22Rv1 (cell line): Measurements from ENCODE around the gene PRKCE.

Experiments
- ZFX ChIP-seq: fragments of 450-650 bp; IDR thresholded peaks from 2 replicates; pipeline ENCODE4 v1.6.1; 2017; ENCODE audit warnings: antibody characterized with exemption, borderline replicate concordance
- TF ChIP-seq, protein P1 (sequence below): fragments of 450-650 bp; IDR thresholded peaks from 2 replicates; pipeline ENCODE4 v1.5.1; 2017; ENCODE audit warnings: mild to moderate bottlenecking

DNA sequence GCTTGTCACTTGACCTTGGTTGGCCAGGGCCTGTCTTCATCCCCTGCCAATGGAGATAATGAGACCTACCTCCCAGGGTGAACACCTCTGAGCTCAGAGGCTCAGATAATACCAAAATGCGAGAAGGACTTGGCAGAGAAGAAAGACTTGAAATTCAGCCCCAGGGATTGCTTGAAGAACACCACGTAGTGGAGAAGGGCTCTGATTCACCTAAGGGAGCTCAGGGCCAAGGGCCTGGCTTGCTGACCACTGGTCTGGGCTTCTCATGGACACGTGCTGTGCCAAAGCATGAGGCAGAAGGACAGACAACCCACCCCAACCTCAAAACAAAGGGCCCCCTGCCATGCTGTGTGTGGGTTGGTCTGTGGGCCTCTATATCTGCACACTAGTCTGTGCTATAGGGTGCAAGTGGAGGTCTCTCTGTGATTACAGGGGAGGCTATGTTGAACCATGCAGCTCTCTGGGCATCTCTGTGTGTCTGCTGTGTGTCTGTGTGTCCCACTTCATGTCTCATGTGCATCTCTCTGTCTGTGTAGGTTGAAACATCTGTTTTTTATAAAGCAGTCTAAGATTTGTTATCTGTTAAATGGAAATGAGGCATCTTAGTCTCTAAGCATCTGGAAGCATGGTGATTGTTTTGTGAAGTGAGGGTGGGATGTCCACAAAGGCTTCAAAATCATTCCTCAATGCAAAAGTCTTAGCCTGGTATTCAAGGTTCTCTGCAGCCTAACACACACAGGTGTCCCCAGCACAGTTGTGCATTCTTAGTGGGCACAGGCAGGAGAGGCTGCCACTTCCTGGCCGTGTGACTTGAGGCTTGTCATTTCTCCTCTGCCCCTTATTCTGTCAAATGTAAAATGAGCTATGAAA is 584.8 kb downstream of the PRKCE start:
- TF ChIP-seq, protein P1, sequence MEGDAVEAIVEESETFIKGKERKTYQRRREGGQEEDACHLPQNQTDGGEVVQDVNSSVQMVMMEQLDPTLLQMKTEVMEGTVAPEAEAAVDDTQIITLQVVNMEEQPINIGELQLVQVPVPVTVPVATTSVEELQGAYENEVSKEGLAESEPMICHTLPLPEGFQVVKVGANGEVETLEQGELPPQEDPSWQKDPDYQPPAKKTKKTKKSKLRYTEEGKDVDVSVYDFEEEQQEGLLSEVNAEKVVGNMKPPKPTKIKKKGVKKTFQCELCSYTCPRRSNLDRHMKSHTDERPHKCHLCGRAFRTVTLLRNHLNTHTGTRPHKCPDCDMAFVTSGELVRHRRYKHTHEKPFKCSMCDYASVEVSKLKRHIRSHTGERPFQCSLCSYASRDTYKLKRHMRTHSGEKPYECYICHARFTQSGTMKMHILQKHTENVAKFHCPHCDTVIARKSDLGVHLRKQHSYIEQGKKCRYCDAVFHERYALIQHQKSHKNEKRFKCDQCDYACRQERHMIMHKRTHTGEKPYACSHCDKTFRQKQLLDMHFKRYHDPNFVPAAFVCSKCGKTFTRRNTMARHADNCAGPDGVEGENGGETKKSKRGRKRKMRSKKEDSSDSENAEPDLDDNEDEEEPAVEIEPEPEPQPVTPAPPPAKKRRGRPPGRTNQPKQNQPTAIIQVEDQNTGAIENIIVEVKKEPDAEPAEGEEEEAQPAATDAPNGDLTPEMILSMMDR = no peak
- TF ChIP-seq ZFX = no peak
